GM21360 (cell line): Measurements from ENCODE around the gene IZUMO2.
"Not testable (repeated sequence)": the region's sequence is repeated elsewhere in the genome, so short reads cannot be mapped to it uniquely, and the experiment has no call there.

Source experiments
- ATAC-seq: cut with Tn5 transposase; IDR thresholded peaks from one replicate; pipeline ENCODE4 v1.9.1; 2021; ENCODE audit warnings: mild to moderate bottlenecking, moderate library complexity; ENCODE audit not compliant: unreplicated experiment

Gene IZUMO2

GRCh38 chr19:50187937-50188336 is 24.9 kb upstream of the IZUMO2 start:
- ATAC-seq, result no peak

- ATAC-seq, result no peak
These were observed 21.1 kb upstream of the IZUMO2 start for GRCh38 chr19:50184196-50184595.

- ATAC-seq, result no peak
These were observed 18.0 kb upstream of the IZUMO2 start for GRCh38 chr19:50181121-50181520.

DNA sequence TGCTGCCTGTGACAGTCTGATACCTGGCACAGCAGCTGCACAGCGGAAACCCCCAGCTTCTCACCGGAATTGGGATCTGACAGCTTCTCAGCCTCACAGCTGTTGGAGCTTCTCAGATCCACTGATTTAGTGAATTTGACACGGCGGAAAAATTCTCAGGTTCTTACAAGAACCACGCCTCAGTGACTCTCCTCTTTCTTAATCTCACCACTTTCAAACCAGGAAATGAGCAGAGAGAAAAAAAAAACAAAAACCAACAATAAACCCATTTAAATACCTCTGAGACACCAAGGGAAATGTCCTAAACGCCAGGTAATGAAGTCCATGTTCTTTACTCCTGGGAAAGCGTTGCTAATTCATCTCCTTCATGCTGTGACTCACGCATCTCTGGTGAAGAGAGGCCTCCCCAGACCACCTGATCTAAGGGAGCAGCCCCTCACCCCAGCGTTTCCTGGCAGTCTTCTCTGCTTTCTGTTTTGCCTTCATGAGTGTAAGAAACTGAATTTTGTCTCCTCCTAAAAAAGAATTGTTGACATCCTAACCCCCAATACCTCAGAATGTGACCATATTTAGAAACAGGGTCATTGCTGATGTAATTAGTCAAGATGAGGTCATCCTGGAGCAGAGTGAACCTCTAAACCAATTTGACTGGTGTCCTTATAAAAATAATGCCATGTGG is 15.9 kb upstream of the IZUMO2 start:
- ATAC-seq, result no peak

- ATAC-seq, result no peak
These were observed 15.2 kb upstream of the IZUMO2 start for GRCh38 chr19:50178320-50178719.

DNA sequence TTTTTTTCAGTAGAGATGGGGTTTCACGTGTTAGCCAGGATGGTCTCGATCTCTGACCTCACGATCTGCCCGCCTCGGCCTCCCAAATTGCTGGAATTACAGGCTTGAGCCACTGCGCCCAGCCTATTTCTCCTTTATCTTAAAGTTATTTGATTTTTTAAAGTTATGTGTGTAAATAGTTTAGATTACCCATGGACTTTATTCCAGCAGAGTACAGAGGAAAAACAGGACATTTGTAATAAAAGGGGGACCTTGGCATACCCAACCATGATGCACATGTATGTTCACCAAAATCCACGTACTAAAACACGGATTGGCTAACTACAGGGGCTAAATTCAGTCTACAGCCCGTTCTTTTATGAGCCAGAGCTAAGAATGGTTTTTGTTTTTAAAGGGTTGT is 13.7 kb upstream of the IZUMO2 start:
- ATAC-seq, result no peak

- no peak for ATAC-seq
These were observed 12.8 kb upstream of the IZUMO2 start for GRCh38 chr19:50175924-50176323.

GRCh38 chr19:50174100-50174793 is 11.2 kb upstream of the IZUMO2 start:
- no peak for ATAC-seq

- ATAC-seq, result no peak
These were observed 10.0 kb upstream of the IZUMO2 start for GRCh38 chr19:50173127-50173526.

GRCh38 chr19:50172726-50173125 is 9.6 kb upstream of the IZUMO2 start:
- no peak for ATAC-seq

- no peak for ATAC-seq
These were observed 8.7 kb upstream of the IZUMO2 start for GRCh38 chr19:50171752-50172151.

GRCh38 chr19:50167314-50167721 is 4.2 kb upstream of the IZUMO2 start:
- no peak for ATAC-seq

- no peak for ATAC-seq
These were observed 4.0 kb downstream of the IZUMO2 start for GRCh38 chr19:50159078-50159477.

- no peak for ATAC-seq
These were observed 4.5 kb downstream of the IZUMO2 start for GRCh38 chr19:50158577-50158976.

GRCh38 chr19:50155520-50156109 is 7.5 kb downstream of the IZUMO2 start:
- no peak for ATAC-seq

GRCh38 chr19:50154529-50154928 is 8.6 kb downstream of the IZUMO2 start:
- ATAC-seq, result no peak

DNA sequence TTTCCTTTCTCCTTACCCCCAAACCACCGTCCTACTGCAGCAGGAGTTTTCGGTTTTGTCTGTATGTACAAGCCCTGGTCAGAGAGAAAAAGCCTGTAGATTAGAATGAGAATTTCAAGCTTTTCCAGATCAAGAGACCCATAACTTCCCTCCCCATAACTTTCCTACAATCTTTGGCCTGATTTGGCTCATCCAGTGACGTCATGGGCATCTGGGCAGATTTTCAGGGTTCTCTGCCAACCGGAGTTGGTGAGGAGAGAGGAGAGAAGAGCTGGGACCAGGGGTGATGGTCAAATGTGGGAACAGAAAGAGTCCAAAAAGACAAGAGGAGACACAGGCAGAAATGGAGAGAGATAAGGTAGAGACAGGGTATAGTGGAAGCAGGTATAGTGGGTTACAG is 10.5 kb downstream of the IZUMO2 start:
- no peak for ATAC-seq

- ATAC-seq, result no peak
These were observed 14.6 kb downstream of the IZUMO2 start for GRCh38 chr19:50148528-50148927.

DNA sequence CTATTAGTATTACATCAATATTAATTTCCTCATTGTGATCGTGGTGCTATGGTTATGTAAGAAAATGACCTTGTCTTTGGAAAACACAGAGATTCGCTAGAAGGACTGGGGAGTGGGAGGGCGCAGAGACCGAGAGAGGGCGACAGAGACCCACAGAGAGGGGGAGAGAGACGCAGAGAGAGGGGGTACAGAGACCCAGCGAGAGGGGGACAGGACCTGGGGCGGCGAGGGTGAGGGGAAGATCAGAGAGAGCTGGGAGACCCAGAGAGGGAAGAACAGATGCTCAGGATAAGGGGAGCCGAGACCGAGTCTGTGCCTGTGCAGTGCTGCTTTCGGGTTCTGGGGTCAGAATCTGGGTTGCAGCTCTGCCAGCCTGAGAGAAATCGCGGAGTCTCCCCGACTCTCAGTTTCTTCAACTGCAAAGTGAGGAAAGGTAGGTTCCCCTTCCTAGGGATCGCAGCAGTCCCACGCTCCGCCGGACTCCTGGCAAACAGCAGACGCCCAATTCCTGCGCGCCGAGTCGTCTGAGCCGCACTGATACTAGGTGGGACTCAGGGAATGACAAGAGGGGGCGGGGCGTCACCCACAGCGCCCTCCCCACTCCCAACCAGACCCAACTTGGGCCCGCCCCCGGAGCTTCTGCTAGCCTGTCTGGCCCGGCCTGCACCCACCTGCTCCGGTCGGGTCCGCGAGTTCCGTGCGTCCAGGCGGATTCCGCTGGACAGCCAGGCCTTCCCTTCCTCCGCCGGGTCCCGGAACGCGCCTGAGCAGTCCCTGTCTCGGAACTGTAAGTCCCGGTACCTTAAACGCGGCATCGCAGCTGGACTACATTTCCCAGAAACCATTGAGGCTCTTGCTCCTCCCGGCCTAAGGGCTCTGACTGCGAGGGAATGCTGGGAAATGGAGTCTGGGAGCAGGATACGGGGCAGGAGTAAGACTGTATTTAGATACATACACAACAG is 15.3 kb downstream of the IZUMO2 start:
- ATAC-seq, result no peak

GRCh38 chr19:50141921-50142320 is 21.2 kb downstream of the IZUMO2 start:
- not testable (repeated sequence) for ATAC-seq
